ENCODE measurements around the gene ZRANB2.

GRCh38 chr1:71038942-71039341 lies 41.9 kb downstream of the ZRANB2 start:
- TF ChIP-seq CTCF (optimal IDR thresholded peaks at IDR 0.05 in 1 of 3, IDR thresholded peaks at IDR 0.05 in 1 of 3, conservative IDR thresholded peaks at IDR 0.05 in 1 of 3; ENCODE audit: extremely low read depth in 1 of 3, insufficient read depth in 2 of 3, low read length in 3 of 3), result no peak
- TF ChIP-seq EZH2 (IDR thresholded peaks at IDR 0.05; ENCODE audit: low read length), result no peak
